SK-N-SH (cell line): Measurements from ENCODE around the gene SPTSSB. TPM values are rescaled to one million over a fixed set of nuclear protein-coding genes. Genes with fewer than 3 reads are reported as not detected.

Source experiments
- CTCF ChIA-PET: fragments of 300-600, 350-600 bp; formaldehyde crosslinking; extraction: SDS; loops from one replicate; lab custom pipeline; 2021; lab: Yijun Ruan, JAX
- POLR2A ChIA-PET: fragments of 350-600 bp; sonication (Branson Sonifier 250); formaldehyde crosslinking; extraction: SDS; loops from one replicate; lab custom pipeline; 2020; ENCODE audit warnings: antibody characterized with exemption, inconsistent platforms; lab: Yijun Ruan, JAX
- DNase-seq: peaks from one replicate; pipeline ENCODE4 v3.0.0; 2012
- H2AFZ ChIP-seq: fragments of 200-600 bp; sonication (generic); 2 replicates; pipeline ENCODE4 v1.8.1; 2016; ENCODE audit warnings: antibody characterized with exemption, mild to moderate bottlenecking, low read depth
- H3F3A ChIP-seq: fragments of 200-600 bp; sonication (generic); replicated peaks from 2 replicates; pipeline ENCODE3; 2016; ENCODE audit warnings: antibody characterized with exemption, mild to moderate bottlenecking; ENCODE audit not compliant: insufficient read depth
- H3K27ac ChIP-seq, 2 experiments: fragments of 200-500 bp in 1 of 2; fragments of 200-600 bp in 1 of 2; sonication (Bioruptor generic) in 1 of 2; sonication (generic), shearing (Covaris generic) in 1 of 2; 2 replicates each; pipeline versions ENCODE4 v1.5.1 to v1.6.1; 2014 to 2016; ENCODE audit warnings: low read depth in 2 of 2, inconsistent platforms in 1 of 2, low read length in 1 of 2, mild to moderate bottlenecking in 1 of 2, mixed read lengths in 1 of 2
- H3K27me3 ChIP-seq: fragments of 200-600 bp; sonication (generic), shearing (Covaris generic); 2 replicates; pipeline ENCODE4 v1.6.1; 2016; ENCODE audit warnings: mixed run types; ENCODE audit not compliant: insufficient read depth
- H3K36me3 ChIP-seq, 2 experiments: fragments of 200-500 bp in 1 of 2; fragments of 200-600 bp in 1 of 2; sonication (Bioruptor generic) in 1 of 2; sonication (generic) in 1 of 2; replicated peaks in 1 of 2; 2 replicates each; pipeline versions ENCODE3 to v1.5.1; 2014 to 2016; ENCODE audit warnings: low read length in 1 of 2, mild to moderate bottlenecking in 1 of 2; ENCODE audit not compliant: insufficient read depth in 2 of 2, control insufficient read depth in 1 of 2
- H3K4me1 ChIP-seq, 2 experiments: fragments of 200-500 bp in 1 of 2; fragments of 200-600 bp in 1 of 2; sonication (Bioruptor generic) in 1 of 2; sonication (generic), shearing (Covaris generic) in 1 of 2; 2 replicates each; pipeline versions ENCODE4 v1.5.1 to v1.6.1; 2014 to 2016; ENCODE audit warnings: low read depth in 1 of 2, low read length in 1 of 2, mixed run types in 1 of 2; ENCODE audit not compliant: insufficient read depth in 2 of 2, control insufficient read depth in 1 of 2
- H3K4me2 ChIP-seq: fragments of 200-600 bp; sonication (generic), shearing (Covaris generic); 2 replicates; pipeline ENCODE4 v1.6.1; 2017; ENCODE audit warnings: mixed run types
- H3K4me3 ChIP-seq, 2 experiments: fragments of 200-500 bp in 1 of 2; fragments of 200-600 bp in 1 of 2; sonication (Bioruptor generic) in 1 of 2; sonication (generic), shearing (Covaris generic) in 1 of 2; 2 replicates each; pipeline versions ENCODE4 v1.5.1 to v1.8.1; 2014 to 2016; ENCODE audit warnings: low read depth in 2 of 2, inconsistent platforms in 1 of 2, low read length in 1 of 2, mild to moderate bottlenecking in 1 of 2, mixed read lengths in 1 of 2, moderate library complexity in 1 of 2
- H3K79me2 ChIP-seq: fragments of 200-600 bp; sonication (generic); 2 replicates; pipeline ENCODE4 v1.8.1; 2017; ENCODE audit warnings: mild to moderate bottlenecking; ENCODE audit not compliant: insufficient read depth
- H3K9ac ChIP-seq: fragments of 200-600 bp; sonication (generic); 2 replicates; pipeline ENCODE4 v1.6.1; 2017; ENCODE audit warnings: mixed run types
- H3K9me2 ChIP-seq: fragments of 200-600 bp; sonication (generic); 2 replicates; pipeline ENCODE4 v1.6.1; 2017; ENCODE audit warnings: mixed run types
- H3K9me3 ChIP-seq: fragments of 200-600 bp; sonication (generic); 2 replicates; pipeline ENCODE4 v1.6.1; 2017; ENCODE audit warnings: mixed run types, mild to moderate bottlenecking, moderate library complexity
- H4K20me1 ChIP-seq: fragments of 200-600 bp; sonication (generic); 2 replicates; pipeline ENCODE4 v1.6.1; 2017; ENCODE audit warnings: mild to moderate bottlenecking, mixed run types; ENCODE audit not compliant: insufficient read depth
- ELF1 ChIP-seq: IDR thresholded peaks from 2 replicates; pipeline ENCODE4 v1.4.0; 2012
- EP300 ChIP-seq, 2 experiments: IDR thresholded peaks; 2 replicates each; pipeline versions ENCODE4 v1.4.0 to v1.6.1; 2012; ENCODE audit warnings: borderline replicate concordance in 1 of 2, low read depth in 1 of 2, low read length in 1 of 2
- EZH2phosphoT487 ChIP-seq: fragments of 200-600 bp; sonication (generic); IDR thresholded peaks from 2 replicates; pipeline ENCODE4 v1.6.1; 2017; ENCODE audit warnings: low read depth, mixed run types, mild to moderate bottlenecking, antibody characterized with exemption, moderate library complexity, borderline replicate concordance
- FOSL2 ChIP-seq: IDR thresholded peaks from 2 replicates; pipeline ENCODE4 v1.4.0; 2012; ENCODE audit warnings: low read depth, mild to moderate bottlenecking, moderate library complexity, borderline replicate concordance
- FOXJ3 ChIP-seq: sonication (generic); formaldehyde crosslinking; IDR thresholded peaks from 2 replicates; pipeline ENCODE4 v1.5.1; 2020; ENCODE audit warnings: mild to moderate bottlenecking, missing genetic modification reagents
- FOXM1 ChIP-seq: IDR thresholded peaks from 2 replicates; pipeline ENCODE4 v1.4.0; 2012; ENCODE audit warnings: low read depth, mild to moderate bottlenecking
- GABPA ChIP-seq: IDR thresholded peaks from 2 replicates; pipeline ENCODE4 v1.4.0; 2012; ENCODE audit warnings: low read depth, mild to moderate bottlenecking
- IRF3 ChIP-seq: fragments of 150-350 bp; IDR thresholded peaks from 2 replicates; pipeline ENCODE4 v1.6.1; 2016; ENCODE audit warnings: mild to moderate bottlenecking, low read depth, low read length
- MXI1 ChIP-seq: IDR thresholded peaks from 2 replicates; pipeline ENCODE4 v1.6.1; 2012; ENCODE audit warnings: mild to moderate bottlenecking, low read depth, low read length, improper control_type of control experiment
- NFIC ChIP-seq: IDR thresholded peaks from 2 replicates; pipeline ENCODE4 v1.4.0; 2012; ENCODE audit warnings: borderline replicate concordance
- NRF1 ChIP-seq: IDR thresholded peaks from 2 replicates; pipeline ENCODE4 v1.6.1; 2012; ENCODE audit warnings: low read depth, mild to moderate bottlenecking, low read length
- RAD21 ChIP-seq: IDR thresholded peaks from 2 replicates; pipeline ENCODE4 v1.6.1; 2012; ENCODE audit warnings: mild to moderate bottlenecking, low read length
- RFX5 ChIP-seq: IDR thresholded peaks from 2 replicates; pipeline ENCODE4 v1.6.1; 2012; ENCODE audit warnings: mild to moderate bottlenecking, improper control_type of control experiment, low read length
- RXRA ChIP-seq: IDR thresholded peaks from 2 replicates; pipeline ENCODE4 v1.4.0; 2012; ENCODE audit warnings: low read depth, mild to moderate bottlenecking, borderline replicate concordance
- SMC3 ChIP-seq: IDR thresholded peaks from 2 replicates; pipeline ENCODE4 v1.6.1; 2012; ENCODE audit warnings: low read depth, low read length, improper control_type of control experiment
- TEAD4 ChIP-seq: IDR thresholded peaks from 2 replicates; pipeline ENCODE4 v1.4.0; 2012; ENCODE audit warnings: mild to moderate bottlenecking, borderline replicate concordance; ENCODE audit not compliant: insufficient read depth
- USF1 ChIP-seq: IDR thresholded peaks from 2 replicates; pipeline ENCODE4 v1.4.0; 2012; ENCODE audit warnings: low read depth, borderline replicate concordance
- USF2 ChIP-seq: fragments of 150-350 bp; IDR thresholded peaks from 2 replicates; pipeline ENCODE4 v1.6.1; 2017; ENCODE audit warnings: antibody characterized with exemption, low read length, low read depth, borderline replicate concordance
- YY1 ChIP-seq: IDR thresholded peaks from 2 replicates; pipeline ENCODE4 v1.4.0; 2012; ENCODE audit warnings: low read depth, mild to moderate bottlenecking
- WGBS: methylation state at CpG from one replicate; pipeline ENCODE4 v1.1.6; 2017; ENCODE audit warnings: low lambda C conversion rate; 5-methylcytosine and 5-hydroxymethylcytosine counted together
- polyA plus RNA-seq, 3 experiments: library from polyadenylated mRNA; depleted of rRNA; stranded (reverse); fragments of >200 nt; gene quantifications; 2 replicates each; pipeline ENCODE4 v1.2.3, GENCODE V29; 2012
- TF ChIP-seq, protein P1 (sequence below): IDR thresholded peaks from 2 replicates; pipeline ENCODE4 v1.4.0; 2012; ENCODE audit warnings: low read depth, borderline replicate concordance
- TF ChIP-seq, protein P2 (sequence below): IDR thresholded peaks from 2 replicates; pipeline ENCODE4 v1.4.0; 2012; ENCODE audit warnings: low read depth

The SPTSSB gene
- polyA plus RNA-seq, 1 of the 3 experiments (the other 2 are of a cell fraction): 0.07 TPM

DNA sequence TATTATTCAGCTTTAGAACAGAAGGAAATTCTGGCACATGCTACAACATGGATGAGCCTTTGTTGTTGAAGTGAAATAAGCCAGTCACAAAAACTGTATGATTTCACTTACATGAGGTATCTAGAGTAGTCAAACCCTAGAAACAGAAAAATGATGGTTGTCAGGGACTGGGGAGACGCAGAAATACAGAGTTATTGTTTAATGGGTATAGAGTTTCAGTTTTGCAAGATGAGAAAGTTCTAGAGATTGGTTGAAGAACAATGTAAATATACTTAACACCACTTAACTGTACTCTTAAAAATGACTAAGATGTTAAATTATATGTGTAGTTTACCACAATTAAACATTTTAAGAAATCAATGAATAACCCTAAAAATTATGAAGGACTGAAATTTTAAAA is 15.8 kb downstream of the SPTSSB start:
- ChIA-PET POLR2A (no interaction called here), CTCF (interaction anchor here (0.9 to 1.7 kb wide), 2 partner anchors 8 to 24 kb away, joined by 3 to 6 read pairs; no protein-coding TSS in a partner anchor)
- Histone ChIP-seq H3K36me3 (no peaks in the 10 kb centered on the region), H3K9me2 (no peaks in the 10 kb centered on the region), H3K4me3 (no peak overlapping the region), H3F3A (no peaks in the 10 kb centered on the region), H3K9ac (no peak overlapping the region), H3K4me1 (no peaks in the 10 kb centered on the region), H4K20me1 (no peaks in the 10 kb centered on the region), H3K4me2 (no peak overlapping the region), H2AFZ (no peak overlapping the region), H3K27me3 (no peaks in the 10 kb centered on the region), H3K9me3 (no peaks in the 10 kb centered on the region), H3K79me2 (no peaks in the 10 kb centered on the region)
- 29% methylated on average over 1 of the region's 1 CpG for WGBS
- no peak for DNase-seq
- TF ChIP-seq RAD21: no peak
- TF ChIP-seq IRF3: no peak
- no peak for TF ChIP-seq GABPA
- TF ChIP-seq ELF1: no peak
- TF ChIP-seq RXRA: no peak
- no peak for TF ChIP-seq YY1
- no peak for TF ChIP-seq RFX5
- TF ChIP-seq TEAD4: no peak
- no peak for TF ChIP-seq EZH2phosphoT487
- no peak for TF ChIP-seq USF2
- no peak for TF ChIP-seq SMC3
- no peak for TF ChIP-seq FOXJ3 (CRISPR knock-in tag)
- no peak for TF ChIP-seq NRF1
- no peak for TF ChIP-seq NFIC
- no peak for TF ChIP-seq MXI1
- TF ChIP-seq, all 33 proteins: peak for 0
- no peak overlapping the region for H3K27ac ChIP-seq

DNA sequence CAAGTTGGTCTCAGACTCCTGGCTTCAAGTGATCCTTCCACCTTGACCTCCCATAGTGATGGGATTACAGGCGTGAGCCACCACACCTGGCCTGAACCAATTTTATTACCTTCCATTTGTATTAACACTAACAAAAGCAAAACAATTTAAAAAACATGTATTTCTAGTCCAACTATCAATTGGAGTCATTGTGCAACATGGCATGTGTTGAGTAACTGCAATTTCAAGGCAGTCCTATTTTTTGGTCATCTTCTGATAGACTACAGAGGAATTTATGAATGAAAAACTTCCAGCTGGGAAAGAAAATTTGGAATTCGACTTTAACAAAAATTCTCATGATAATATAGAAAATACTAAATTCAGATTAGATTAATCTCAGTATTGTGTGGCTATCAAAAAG is 16.8 kb downstream of the SPTSSB start:
- H3K9me3 ChIP-seq: no peaks in the 10 kb centered on the region
- H3K9ac ChIP-seq: no peak overlapping the region
- H3K4me1 ChIP-seq: peaks cover 0 to 3% of the 10 kb centered on the region in 2 experiments; a peak in 2 of 4 replicates
- H3K27ac ChIP-seq: no peak overlapping the region
- H3K79me2 ChIP-seq: no peaks in the 10 kb centered on the region
- no peak for DNase-seq
- no peak overlapping the region for H3K4me2 ChIP-seq
- no peak overlapping the region for H2AFZ ChIP-seq
- H3F3A ChIP-seq: no peaks in the 10 kb centered on the region
- POLR2A ChIA-PET: no interaction called here
- 31% methylated on average over 2 of the region's 2 CpGs for WGBS
- no peaks in the 10 kb centered on the region for H4K20me1 ChIP-seq
- H3K36me3 ChIP-seq: no peaks in the 10 kb centered on the region
- no peaks in the 10 kb centered on the region for H3K9me2 ChIP-seq
- no peak overlapping the region for H3K4me3 ChIP-seq
- H3K27me3 ChIP-seq: no peaks in the 10 kb centered on the region
- CTCF ChIA-PET: interaction anchor here (0.9 to 1.7 kb wide), 3 partner anchors 9 to 23 kb away, joined by 3 to 6 read pairs (median 3); no protein-coding TSS in a partner anchor
- TF ChIP-seq EP300 (IDR thresholded peaks at IDR 0.05; ENCODE audit: borderline replicate concordance in 1 of 2, low read depth in 1 of 2, low read length in 1 of 2) (no peak), RXRA (no peak), FOXM1 (no peak), USF1 (no peak), IRF3 (no peak), FOXJ3 (CRISPR knock-in tag) (no peak), FOSL2 (no peak), RAD21 (no peak)
- TF ChIP-seq, protein P1, sequence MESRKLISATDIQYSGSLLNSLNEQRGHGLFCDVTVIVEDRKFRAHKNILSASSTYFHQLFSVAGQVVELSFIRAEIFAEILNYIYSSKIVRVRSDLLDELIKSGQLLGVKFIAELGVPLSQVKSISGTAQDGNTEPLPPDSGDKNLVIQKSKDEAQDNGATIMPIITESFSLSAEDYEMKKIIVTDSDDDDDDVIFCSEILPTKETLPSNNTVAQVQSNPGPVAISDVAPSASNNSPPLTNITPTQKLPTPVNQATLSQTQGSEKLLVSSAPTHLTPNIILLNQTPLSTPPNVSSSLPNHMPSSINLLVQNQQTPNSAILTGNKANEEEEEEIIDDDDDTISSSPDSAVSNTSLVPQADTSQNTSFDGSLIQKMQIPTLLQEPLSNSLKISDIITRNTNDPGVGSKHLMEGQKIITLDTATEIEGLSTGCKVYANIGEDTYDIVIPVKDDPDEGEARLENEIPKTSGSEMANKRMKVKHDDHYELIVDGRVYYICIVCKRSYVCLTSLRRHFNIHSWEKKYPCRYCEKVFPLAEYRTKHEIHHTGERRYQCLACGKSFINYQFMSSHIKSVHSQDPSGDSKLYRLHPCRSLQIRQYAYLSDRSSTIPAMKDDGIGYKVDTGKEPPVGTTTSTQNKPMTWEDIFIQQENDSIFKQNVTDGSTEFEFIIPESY: no peak
- TF ChIP-seq, protein P2, sequence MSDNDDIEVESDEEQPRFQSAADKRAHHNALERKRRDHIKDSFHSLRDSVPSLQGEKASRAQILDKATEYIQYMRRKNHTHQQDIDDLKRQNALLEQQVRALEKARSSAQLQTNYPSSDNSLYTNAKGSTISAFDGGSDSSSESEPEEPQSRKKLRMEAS: no peak
